GM12892 (cell line): ENCODE measurements around the gene PIGZ.

Experiments used
- POLR2A ChIP-seq: IDR thresholded peaks from 2 replicates; pipeline ENCODE4 v1.6.1; 2011; ENCODE audit warnings: low read depth, low read length, control low read depth
- POLR2AphosphoS5 ChIP-seq: IDR thresholded peaks from 2 replicates; pipeline ENCODE4 v1.6.1; 2011; ENCODE audit warnings: low read depth, low read length, control low read depth
- TAF1 ChIP-seq: IDR thresholded peaks from 2 replicates; pipeline ENCODE4 v1.6.1; 2011; ENCODE audit warnings: low read depth, mild to moderate bottlenecking, control low read depth, low read length, borderline replicate concordance

DNA sequence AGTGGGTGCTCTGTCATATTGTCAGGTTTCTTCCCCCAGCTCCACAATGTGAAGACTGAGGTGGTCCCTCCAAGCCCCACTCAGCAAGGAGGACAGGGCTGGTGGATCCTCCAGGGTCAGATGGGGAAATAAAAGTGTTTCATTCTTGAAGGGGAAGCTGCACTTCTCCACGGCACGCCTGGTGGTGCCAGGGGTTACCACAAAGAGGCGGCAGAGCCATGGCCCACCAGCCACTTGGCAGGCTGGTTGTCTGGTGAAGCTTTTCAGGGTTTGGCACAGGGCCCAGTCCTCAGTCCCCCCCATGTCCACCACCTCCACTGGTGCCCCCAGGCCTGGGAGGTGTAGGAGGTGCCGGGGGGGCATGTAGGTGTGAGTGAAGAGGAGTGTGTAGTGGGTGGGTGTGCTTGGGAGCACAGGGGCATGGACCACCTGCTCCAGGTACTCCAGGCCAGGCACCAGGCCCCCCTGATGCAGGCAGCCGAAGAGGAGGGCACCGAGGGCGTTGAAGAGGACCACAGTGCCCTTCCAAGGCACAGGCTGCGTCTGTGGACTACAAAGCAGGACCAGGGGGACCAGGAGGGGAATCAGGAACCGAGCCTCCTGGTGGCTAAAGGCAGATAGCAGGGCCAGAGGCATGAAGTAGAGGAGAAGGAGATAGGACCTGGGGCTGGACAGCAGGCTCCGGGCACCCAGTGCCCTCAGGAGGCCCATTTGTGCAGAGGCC is 21.3 kb downstream of the PIGZ start:
- TF ChIP-seq POLR2AphosphoS5 (no peak), POLR2A (no peak), TAF1 (no peak)
